Inflammatory macrophage treated with lipopolysaccharide for 1 hour (primary cell): ENCODE results near the gene UBE2J1.
A peak's percentile ranks its signal among the peaks of the same experiment; 100 is the strongest.

Experiments used
- DNase-seq, 2 donors: peaks; one replicate each; pipeline ENCODE4 v3.0.0-alpha.2; 2020 to 2022

UBE2J1 gene

GRCh38 chr6:89287351-89288028 lies 65.0 kb downstream of the UBE2J1 start:
- DNase-seq = no peak

- DNase-seq = no peak
These were observed 66.0 kb downstream of the UBE2J1 start for GRCh38 chr6:89286516-89286915.

- DNase-seq = no peak
These were observed 67.4 kb downstream of the UBE2J1 start for GRCh38 chr6:89284963-89285735.

- DNase-seq = no peak
These were observed 68.4 kb downstream of the UBE2J1 start for GRCh38 chr6:89284081-89284480.

DNA sequence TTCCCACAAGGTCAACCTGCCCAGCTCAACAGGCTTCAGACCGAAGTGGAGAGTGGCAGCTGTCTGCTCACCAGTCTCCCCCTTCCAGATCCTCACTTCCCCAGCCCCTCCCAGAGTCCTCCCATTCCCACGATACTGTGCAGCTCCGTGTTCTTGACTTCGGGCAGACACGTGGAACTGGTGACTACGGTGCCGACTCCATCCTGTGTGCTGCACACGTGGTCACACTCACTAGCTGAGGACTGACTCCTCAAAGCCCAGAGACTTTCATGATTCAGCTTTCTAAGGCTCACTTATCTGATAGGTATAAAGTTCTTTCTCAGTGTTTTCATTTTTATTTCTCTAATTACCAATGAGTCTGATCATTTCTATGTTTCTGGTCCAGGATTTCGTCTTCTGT lies 69.8 kb downstream of the UBE2J1 start:
- DNase-seq = no peak

DNA sequence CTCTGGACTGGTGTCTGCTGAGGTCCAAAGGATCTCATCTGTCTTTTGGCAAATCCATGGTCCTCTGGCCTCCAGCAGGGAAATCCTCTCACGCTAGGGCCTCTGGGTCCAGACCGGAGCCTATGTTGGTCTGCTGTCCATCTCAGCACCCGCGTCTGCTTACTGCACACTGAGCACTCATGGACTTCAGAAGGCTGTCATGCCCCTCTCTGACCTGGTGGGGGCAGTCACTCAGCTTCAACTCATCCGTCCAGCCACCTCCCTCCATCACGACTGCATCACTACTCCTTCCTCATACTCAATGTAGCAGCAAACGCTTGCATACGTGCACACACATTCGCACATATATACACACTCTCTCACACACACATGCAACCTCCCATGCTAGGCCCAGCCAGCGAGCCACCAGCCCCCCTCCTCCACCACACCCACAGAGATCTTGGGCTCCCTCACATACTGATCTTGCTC lies 70.7 kb downstream of the UBE2J1 start:
- DNase-seq = peak; percentile 57 to 74

- DNase-seq = no peak
These were observed 73.6 kb downstream of the UBE2J1 start for GRCh38 chr6:89278956-89279355.
